Measurements from ENCODE around the gene PSORS1C2.

The PSORS1C2 gene

GRCh38 chr6:31158140-31158862 lies 19.4 kb upstream of the PSORS1C2 start, which contains the start of gene TCF19:
Gene TCF19, plus strand, starts transcription at chr6:31158589. Its CDS starts 881 bp downstream, at chr6:31159470.
- TF ChIP-seq CREB1 (IDR thresholded peaks at IDR 0.05; ENCODE audit: low read depth), result 0 out of 2 replicates have a peak, but pooled peaks have one; percentile 23
- TF ChIP-seq, protein P1, sequence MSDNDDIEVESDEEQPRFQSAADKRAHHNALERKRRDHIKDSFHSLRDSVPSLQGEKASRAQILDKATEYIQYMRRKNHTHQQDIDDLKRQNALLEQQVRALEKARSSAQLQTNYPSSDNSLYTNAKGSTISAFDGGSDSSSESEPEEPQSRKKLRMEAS (IDR thresholded peaks at IDR 0.05), result peak; percentile 52
- TF ChIP-seq CEBPB (IDR thresholded peaks at IDR 0.05), result no peak
- TF ChIP-seq TAF1 (IDR thresholded peaks at IDR 0.05; ENCODE audit: low read depth), result peak; percentile 67
- no peak for TF ChIP-seq NFIC (IDR thresholded peaks at IDR 0.05)
- TF ChIP-seq ZBTB7A (IDR thresholded peaks at IDR 0.05; ENCODE audit: low read depth), result peak; percentile 23; the same call in 1 of the 2 replicates
- peak; percentile 75; the same call in 1 of the 2 replicates for TF ChIP-seq EGR1 (IDR thresholded peaks at IDR 0.05)
- TF ChIP-seq TEAD4 (IDR thresholded peaks at IDR 0.05), result peak; percentile 77
- TF ChIP-seq FOXM1 (IDR thresholded peaks at IDR 0.05; ENCODE audit: borderline replicate concordance, low read depth), result peak; percentile 39; the same call in 1 of the 2 replicates

- TF ChIP-seq, protein P2, sequence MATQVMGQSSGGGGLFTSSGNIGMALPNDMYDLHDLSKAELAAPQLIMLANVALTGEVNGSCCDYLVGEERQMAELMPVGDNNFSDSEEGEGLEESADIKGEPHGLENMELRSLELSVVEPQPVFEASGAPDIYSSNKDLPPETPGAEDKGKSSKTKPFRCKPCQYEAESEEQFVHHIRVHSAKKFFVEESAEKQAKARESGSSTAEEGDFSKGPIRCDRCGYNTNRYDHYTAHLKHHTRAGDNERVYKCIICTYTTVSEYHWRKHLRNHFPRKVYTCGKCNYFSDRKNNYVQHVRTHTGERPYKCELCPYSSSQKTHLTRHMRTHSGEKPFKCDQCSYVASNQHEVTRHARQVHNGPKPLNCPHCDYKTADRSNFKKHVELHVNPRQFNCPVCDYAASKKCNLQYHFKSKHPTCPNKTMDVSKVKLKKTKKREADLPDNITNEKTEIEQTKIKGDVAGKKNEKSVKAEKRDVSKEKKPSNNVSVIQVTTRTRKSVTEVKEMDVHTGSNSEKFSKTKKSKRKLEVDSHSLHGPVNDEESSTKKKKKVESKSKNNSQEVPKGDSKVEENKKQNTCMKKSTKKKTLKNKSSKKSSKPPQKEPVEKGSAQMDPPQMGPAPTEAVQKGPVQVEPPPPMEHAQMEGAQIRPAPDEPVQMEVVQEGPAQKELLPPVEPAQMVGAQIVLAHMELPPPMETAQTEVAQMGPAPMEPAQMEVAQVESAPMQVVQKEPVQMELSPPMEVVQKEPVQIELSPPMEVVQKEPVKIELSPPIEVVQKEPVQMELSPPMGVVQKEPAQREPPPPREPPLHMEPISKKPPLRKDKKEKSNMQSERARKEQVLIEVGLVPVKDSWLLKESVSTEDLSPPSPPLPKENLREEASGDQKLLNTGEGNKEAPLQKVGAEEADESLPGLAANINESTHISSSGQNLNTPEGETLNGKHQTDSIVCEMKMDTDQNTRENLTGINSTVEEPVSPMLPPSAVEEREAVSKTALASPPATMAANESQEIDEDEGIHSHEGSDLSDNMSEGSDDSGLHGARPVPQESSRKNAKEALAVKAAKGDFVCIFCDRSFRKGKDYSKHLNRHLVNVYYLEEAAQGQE (IDR thresholded peaks at IDR 0.05; ENCODE audit: low read depth), result no peak
- TF ChIP-seq NFIC (IDR thresholded peaks at IDR 0.05) (no peak), FOXM1 (IDR thresholded peaks at IDR 0.05; ENCODE audit: borderline replicate concordance, low read depth) (no peak), YY1 (IDR thresholded peaks at IDR 0.05; ENCODE audit: low read depth) (no peak), CREB1 (IDR thresholded peaks at IDR 0.05; ENCODE audit: low read depth) (no peak), TEAD4 (IDR thresholded peaks at IDR 0.05) (no peak), RAD21 (IDR thresholded peaks at IDR 0.05; ENCODE audit: low read depth) (no peak), EP300 (IDR thresholded peaks at IDR 0.05; ENCODE audit: borderline replicate concordance) (no peak), CEBPB (IDR thresholded peaks at IDR 0.05) (no peak), TCF12 (IDR thresholded peaks at IDR 0.05; ENCODE audit: low read depth) (no peak), TAF1 (IDR thresholded peaks at IDR 0.05; ENCODE audit: low read depth) (no peak), EGR1 (IDR thresholded peaks at IDR 0.05) (no peak), ZBTB7A (IDR thresholded peaks at IDR 0.05; ENCODE audit: low read depth) (no peak)
- TF ChIP-seq, protein P1 (IDR thresholded peaks at IDR 0.05), result no peak
- TF ChIP-seq, protein P3, sequence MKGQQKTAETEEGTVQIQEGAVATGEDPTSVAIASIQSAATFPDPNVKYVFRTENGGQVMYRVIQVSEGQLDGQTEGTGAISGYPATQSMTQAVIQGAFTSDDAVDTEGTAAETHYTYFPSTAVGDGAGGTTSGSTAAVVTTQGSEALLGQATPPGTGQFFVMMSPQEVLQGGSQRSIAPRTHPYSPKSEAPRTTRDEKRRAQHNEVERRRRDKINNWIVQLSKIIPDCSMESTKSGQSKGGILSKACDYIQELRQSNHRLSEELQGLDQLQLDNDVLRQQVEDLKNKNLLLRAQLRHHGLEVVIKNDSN (IDR thresholded peaks at IDR 0.05), result no peak
Observed at GRCh38 chr6:31157513-31158139, 18.8 kb upstream of the PSORS1C2 start, which contains the start of gene CCHCR1. Gene CCHCR1, minus strand, starts transcription at chr6:31157802. Its CDS starts 202 bp downstream, at chr6:31157600.

DNA sequence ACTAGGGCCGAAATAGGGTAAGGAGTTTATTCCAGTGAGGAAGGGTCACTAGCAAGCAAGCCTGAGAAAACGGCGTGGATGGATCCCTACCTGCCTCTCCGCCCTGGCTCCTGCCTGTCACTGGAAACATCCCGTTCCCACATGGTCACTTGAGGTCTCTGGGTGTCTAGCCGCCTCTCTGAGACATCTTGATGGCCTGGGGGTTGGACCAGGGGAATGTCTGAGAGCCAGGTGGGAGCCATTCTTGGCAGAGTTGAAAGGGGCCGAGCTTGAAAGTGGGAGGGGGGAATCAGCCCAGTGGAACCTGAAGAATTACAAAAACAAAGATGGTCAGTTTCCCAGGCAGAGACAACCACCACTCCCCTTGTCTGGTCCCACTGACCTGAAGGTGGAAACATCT lies 17.8 kb upstream of the PSORS1C2 start:
- no peak for TF ChIP-seq RAD21 (IDR thresholded peaks at IDR 0.05; ENCODE audit: low read depth)
- no peak for TF ChIP-seq YY1 (IDR thresholded peaks at IDR 0.05; ENCODE audit: low read depth)
- TF ChIP-seq FOXM1 (IDR thresholded peaks at IDR 0.05; ENCODE audit: borderline replicate concordance, low read depth), result no peak
- TF ChIP-seq NFIC (IDR thresholded peaks at IDR 0.05), result no peak
- no peak for TF ChIP-seq EP300 (IDR thresholded peaks at IDR 0.05; ENCODE audit: borderline replicate concordance)
- TF ChIP-seq TAF1 (IDR thresholded peaks at IDR 0.05; ENCODE audit: low read depth), result no peak
- TF ChIP-seq EGR1 (IDR thresholded peaks at IDR 0.05), result no peak
- no peak for TF ChIP-seq CREB1 (IDR thresholded peaks at IDR 0.05; ENCODE audit: low read depth)
- TF ChIP-seq, protein P3 (IDR thresholded peaks at IDR 0.05), result no peak
- TF ChIP-seq, protein P1 (IDR thresholded peaks at IDR 0.05), result no peak
- TF ChIP-seq, protein P2 (IDR thresholded peaks at IDR 0.05; ENCODE audit: low read depth), result no peak
- TF ChIP-seq TCF12 (IDR thresholded peaks at IDR 0.05; ENCODE audit: low read depth), result no peak
- TF ChIP-seq CEBPB (IDR thresholded peaks at IDR 0.05), result no peak
- no peak for TF ChIP-seq ZBTB7A (IDR thresholded peaks at IDR 0.05; ENCODE audit: low read depth)
- no peak for TF ChIP-seq TEAD4 (IDR thresholded peaks at IDR 0.05)

GRCh38 chr6:31154436-31154835 lies 15.6 kb upstream of the PSORS1C2 start:
- TF ChIP-seq TCF12 (IDR thresholded peaks at IDR 0.05; ENCODE audit: low read depth), result no peak
- TF ChIP-seq YY1 (IDR thresholded peaks at IDR 0.05; ENCODE audit: low read depth), result no peak
- TF ChIP-seq TAF1 (IDR thresholded peaks at IDR 0.05; ENCODE audit: low read depth), result no peak
- TF ChIP-seq, protein P2 (IDR thresholded peaks at IDR 0.05; ENCODE audit: low read depth), result no peak
- TF ChIP-seq ZBTB7A (IDR thresholded peaks at IDR 0.05; ENCODE audit: low read depth), result no peak
- no peak for TF ChIP-seq EGR1 (IDR thresholded peaks at IDR 0.05)
- no peak for TF ChIP-seq CEBPB (IDR thresholded peaks at IDR 0.05)
- TF ChIP-seq NFIC (IDR thresholded peaks at IDR 0.05), result no peak
- TF ChIP-seq CREB1 (IDR thresholded peaks at IDR 0.05; ENCODE audit: low read depth), result no peak
- TF ChIP-seq, protein P3 (IDR thresholded peaks at IDR 0.05), result no peak
- no peak for TF ChIP-seq TEAD4 (IDR thresholded peaks at IDR 0.05)
- TF ChIP-seq FOXM1 (IDR thresholded peaks at IDR 0.05; ENCODE audit: borderline replicate concordance, low read depth), result no peak
- TF ChIP-seq RAD21 (IDR thresholded peaks at IDR 0.05; ENCODE audit: low read depth), result no peak
- TF ChIP-seq EP300 (IDR thresholded peaks at IDR 0.05; ENCODE audit: borderline replicate concordance), result no peak
- TF ChIP-seq, protein P1 (IDR thresholded peaks at IDR 0.05), result no peak

Measured in Ishikawa (cell line).